ENCODE data around the gene LITAF.
A peak's percentile ranks its signal among the peaks of the same experiment; 100 is the strongest.
"Not testable (repeated sequence)": the region's sequence is repeated elsewhere in the genome, so short reads cannot be mapped to it uniquely, and the experiment has no call there.

Gene LITAF

DNA sequence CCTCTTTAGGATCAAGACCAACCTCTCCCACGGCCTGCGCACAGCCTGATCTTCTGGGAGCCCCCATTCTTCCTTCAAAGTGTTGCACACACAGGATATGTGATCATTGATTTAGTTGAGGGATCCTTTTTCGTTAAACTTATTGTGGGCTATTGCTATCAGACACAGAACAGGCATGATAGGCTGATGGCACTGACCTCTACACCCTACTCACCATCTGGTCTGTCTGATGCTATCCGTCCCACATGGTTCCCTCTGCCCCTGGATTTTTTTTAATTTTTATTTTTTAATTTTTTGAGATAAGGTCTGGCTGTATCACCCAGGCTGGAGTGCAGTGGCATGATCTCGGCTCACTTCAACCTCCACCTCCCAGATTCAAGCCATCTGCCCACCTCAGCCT, 19.2 kb upstream of the LITAF start:
- Histone ChIP-seq H3K27me3 (replicated peaks; ENCODE audit: control insufficient read depth, insufficient read depth, low read length) (peaks cover 21% of the 10 kb centered on the region), H3K4me3 (ENCODE audit: low read length) (no peak overlapping the region), H3K36me3 (ENCODE audit: control insufficient read depth, insufficient read depth, low read length, severe bottlenecking) (no peaks in the 10 kb centered on the region), H3K9me3 (ENCODE audit: control insufficient read depth, low read length) (no peaks in the 10 kb centered on the region), H3K9ac (ENCODE audit: low read length) (no peak overlapping the region), H3K4me1 (ENCODE audit: control insufficient read depth, insufficient read depth, low read length) (no peaks in the 10 kb centered on the region)
- no peak for DNase-seq (ENCODE audit: low read depth)

DNA sequence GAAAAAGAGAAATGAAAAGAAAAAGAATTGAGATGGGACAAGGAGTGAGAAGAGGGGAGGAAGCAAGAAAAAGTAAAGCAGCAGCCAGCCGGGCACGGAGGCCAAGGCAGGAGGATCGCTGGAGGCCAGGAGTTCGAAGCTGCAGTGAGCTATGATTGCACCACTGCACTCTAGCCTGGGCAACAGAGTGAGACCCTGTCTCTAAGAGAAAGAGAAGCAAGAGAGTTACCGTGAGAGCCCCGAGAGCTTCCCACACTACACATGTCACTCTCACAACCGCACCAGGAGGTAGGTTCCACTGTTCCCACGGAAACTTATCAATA, 18.8 kb upstream of the LITAF start:
- no peaks in the 10 kb centered on the region for H3K36me3 ChIP-seq (ENCODE audit: control insufficient read depth, insufficient read depth, low read length, severe bottlenecking)
- no peak overlapping the region for H3K4me3 ChIP-seq (ENCODE audit: low read length)
- H3K4me1 ChIP-seq (ENCODE audit: control insufficient read depth, insufficient read depth, low read length), result no peaks in the 10 kb centered on the region
- H3K9ac ChIP-seq (ENCODE audit: low read length), result no peak overlapping the region
- DNase-seq (ENCODE audit: low read depth), result no peak
- H3K27me3 ChIP-seq (replicated peaks; ENCODE audit: control insufficient read depth, insufficient read depth, low read length), result peaks cover 20% of the 10 kb centered on the region
- no peaks in the 10 kb centered on the region for H3K9me3 ChIP-seq (ENCODE audit: control insufficient read depth, low read length)

DNA sequence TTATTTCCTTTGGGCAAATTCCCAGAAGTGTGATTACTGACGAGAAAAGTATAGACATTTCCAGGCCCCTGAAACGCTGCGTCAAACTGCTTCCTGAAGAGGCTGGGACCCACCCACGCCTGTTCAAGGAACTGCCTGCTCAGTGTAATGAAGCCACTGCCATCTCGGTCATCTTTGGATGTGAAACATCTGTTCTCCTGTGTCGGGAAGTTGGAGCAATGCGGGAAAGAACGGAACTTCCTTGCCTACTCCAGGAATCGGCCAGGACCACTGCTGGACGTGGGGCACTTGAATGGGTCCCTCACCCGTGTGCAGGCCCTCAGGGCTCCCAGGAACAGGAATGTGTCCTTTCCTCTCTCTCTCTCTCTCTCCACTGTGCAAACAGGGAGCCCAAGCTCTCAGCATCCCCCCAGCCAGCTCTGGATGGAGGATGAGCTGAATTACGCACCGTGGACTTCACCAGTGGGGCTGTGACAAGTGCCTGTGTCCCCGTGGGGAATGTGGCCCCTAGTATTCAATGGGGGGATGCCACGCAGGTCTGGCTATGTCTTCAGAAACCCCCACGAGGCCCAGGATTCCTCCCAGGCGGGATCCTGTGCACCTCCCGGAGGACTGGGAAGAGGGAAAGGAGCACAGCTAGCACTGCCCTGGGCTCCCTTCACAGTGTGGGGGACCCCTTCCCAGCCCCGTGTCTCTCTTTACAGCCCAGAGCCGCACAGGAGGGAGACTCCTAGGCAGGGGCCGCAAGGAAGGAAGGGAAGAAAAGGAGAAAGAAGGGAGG, 18.3 kb upstream of the LITAF start:
- H3K4me3 ChIP-seq (ENCODE audit: low read length), result no peak overlapping the region
- H3K27me3 ChIP-seq (replicated peaks; ENCODE audit: control insufficient read depth, insufficient read depth, low read length), result peaks cover 15% of the 10 kb centered on the region
- no peak for DNase-seq (ENCODE audit: low read depth)
- H3K4me1 ChIP-seq (ENCODE audit: control insufficient read depth, insufficient read depth, low read length), result no peaks in the 10 kb centered on the region
- no peaks in the 10 kb centered on the region for H3K36me3 ChIP-seq (ENCODE audit: control insufficient read depth, insufficient read depth, low read length, severe bottlenecking)
- H3K9me3 ChIP-seq (ENCODE audit: control insufficient read depth, low read length), result no peaks in the 10 kb centered on the region
- no peak overlapping the region for H3K9ac ChIP-seq (ENCODE audit: low read length)

DNA sequence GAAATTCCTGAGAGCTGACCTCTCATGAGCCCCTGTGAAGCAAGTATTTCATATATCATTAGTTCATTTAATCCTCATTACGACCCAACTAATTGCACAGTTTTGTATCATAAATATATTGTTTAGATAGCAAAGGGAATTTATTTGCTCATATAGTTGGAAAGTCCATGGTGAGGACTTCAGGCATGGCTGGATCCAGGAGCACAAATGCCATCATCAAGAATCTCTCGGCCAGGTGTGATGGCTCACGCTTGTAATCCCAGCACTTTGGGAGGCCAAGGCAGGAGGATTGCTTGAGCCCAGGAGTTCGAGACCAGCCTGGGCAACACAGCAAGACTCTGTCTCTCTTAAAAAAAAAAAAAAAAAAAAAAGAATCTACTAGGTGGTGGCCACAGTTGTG, 17.6 kb upstream of the LITAF start:
- not testable (repeated sequence) for H3K9me3 ChIP-seq (ENCODE audit: control insufficient read depth, low read length); H3K36me3 ChIP-seq (ENCODE audit: control insufficient read depth, insufficient read depth, low read length, severe bottlenecking); H3K4me3 ChIP-seq (ENCODE audit: low read length); H3K9ac ChIP-seq (ENCODE audit: low read length); H3K4me1 ChIP-seq (ENCODE audit: control insufficient read depth, insufficient read depth, low read length); DNase-seq (ENCODE audit: low read depth)
- H3K27me3 ChIP-seq (replicated peaks; ENCODE audit: control insufficient read depth, insufficient read depth, low read length), result peaks cover 12% of the 10 kb centered on the region

DNA sequence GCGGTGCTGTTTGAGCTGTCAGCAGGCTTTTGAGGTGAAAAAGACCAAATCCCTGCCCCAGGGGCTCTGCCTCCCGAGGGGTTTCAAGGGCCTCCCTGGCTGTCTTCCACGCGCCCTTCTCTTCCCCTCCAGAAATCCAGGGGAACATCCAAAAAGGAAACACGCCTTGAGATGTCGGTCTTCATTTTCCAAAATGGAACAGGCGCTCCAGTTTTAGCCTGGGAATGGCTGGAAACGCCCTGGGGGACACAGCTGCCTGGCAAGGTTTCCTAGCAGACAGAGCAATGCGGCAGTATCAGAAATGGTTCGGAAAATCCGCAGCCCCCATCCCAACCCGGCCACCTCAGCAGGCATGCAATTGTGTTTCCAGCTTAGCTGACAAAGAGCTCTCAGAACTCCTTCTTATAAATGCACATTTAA, 16.6 kb upstream of the LITAF start:
- no peak overlapping the region for H3K4me3 ChIP-seq (ENCODE audit: low read length)
- no peaks in the 10 kb centered on the region for H3K9me3 ChIP-seq (ENCODE audit: control insufficient read depth, low read length)
- H3K27me3 ChIP-seq (replicated peaks; ENCODE audit: control insufficient read depth, insufficient read depth, low read length), result peaks cover 12% of the 10 kb centered on the region
- peak; percentile 88 for DNase-seq (ENCODE audit: low read depth)
- no peaks in the 10 kb centered on the region for H3K36me3 ChIP-seq (ENCODE audit: control insufficient read depth, insufficient read depth, low read length, severe bottlenecking)
- no peaks in the 10 kb centered on the region for H3K4me1 ChIP-seq (ENCODE audit: control insufficient read depth, insufficient read depth, low read length)
- H3K9ac ChIP-seq (ENCODE audit: low read length), result no peak overlapping the region

DNA sequence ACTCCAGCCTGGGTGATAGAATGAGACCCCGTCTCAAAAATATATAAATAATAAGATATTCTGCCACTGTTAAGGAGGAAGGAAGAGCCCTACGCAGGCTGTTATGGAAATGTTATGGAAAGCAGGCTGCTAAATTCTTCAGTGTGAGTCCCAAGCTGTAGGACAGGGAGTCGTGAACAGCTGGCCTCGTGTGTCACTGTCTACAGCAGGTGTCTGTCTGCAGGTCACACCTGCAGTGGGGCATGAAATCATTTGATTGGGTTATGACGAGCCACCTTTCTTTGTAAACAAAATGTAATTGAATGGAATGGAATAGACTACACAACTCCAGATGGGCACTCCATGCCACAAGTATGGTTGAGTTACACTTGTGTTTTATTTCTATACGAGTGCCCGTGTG, 15.6 kb upstream of the LITAF start:
- Histone ChIP-seq H3K4me1 (ENCODE audit: control insufficient read depth, insufficient read depth, low read length) (peaks cover 3% of the 10 kb centered on the region), H3K27me3 (replicated peaks; ENCODE audit: control insufficient read depth, insufficient read depth, low read length) (peaks cover 3% of the 10 kb centered on the region), H3K9me3 (ENCODE audit: control insufficient read depth, low read length) (no peaks in the 10 kb centered on the region), H3K9ac (ENCODE audit: low read length) (no peak overlapping the region), H3K4me3 (ENCODE audit: low read length) (no peak overlapping the region), H3K36me3 (ENCODE audit: control insufficient read depth, insufficient read depth, low read length, severe bottlenecking) (no peaks in the 10 kb centered on the region)
- DNase-seq (ENCODE audit: low read depth), result no peak

DNA sequence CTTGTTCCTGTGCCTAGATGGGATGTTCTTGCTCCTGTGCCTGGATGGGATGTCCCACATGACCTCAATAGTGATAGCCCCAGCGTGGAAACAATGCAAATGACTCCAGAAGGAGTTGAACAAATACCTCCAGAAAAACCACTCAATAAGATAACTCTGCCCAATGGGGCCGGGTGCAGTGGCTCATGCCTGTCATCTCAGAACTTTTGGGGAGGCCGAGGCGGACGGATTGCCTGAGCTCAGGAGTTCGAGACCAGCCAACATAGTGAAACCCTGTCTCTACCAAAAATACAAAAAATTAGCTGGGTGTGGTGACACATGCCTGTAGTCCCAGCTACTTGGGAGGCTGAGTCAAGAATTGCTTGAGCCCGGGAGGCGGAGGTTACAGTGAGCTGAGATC, 15.2 kb upstream of the LITAF start:
- H3K36me3 ChIP-seq (ENCODE audit: control insufficient read depth, insufficient read depth, low read length, severe bottlenecking), result no peaks in the 10 kb centered on the region
- no peak for DNase-seq (ENCODE audit: low read depth)
- H3K9me3 ChIP-seq (ENCODE audit: control insufficient read depth, low read length), result no peaks in the 10 kb centered on the region
- peaks cover 7% of the 10 kb centered on the region for H3K4me1 ChIP-seq (ENCODE audit: control insufficient read depth, insufficient read depth, low read length)
- no peak overlapping the region for H3K9ac ChIP-seq (ENCODE audit: low read length)
- peaks cover 3% of the 10 kb centered on the region for H3K27me3 ChIP-seq (replicated peaks; ENCODE audit: control insufficient read depth, insufficient read depth, low read length)
- H3K4me3 ChIP-seq (ENCODE audit: low read length), result no peak overlapping the region

DNA sequence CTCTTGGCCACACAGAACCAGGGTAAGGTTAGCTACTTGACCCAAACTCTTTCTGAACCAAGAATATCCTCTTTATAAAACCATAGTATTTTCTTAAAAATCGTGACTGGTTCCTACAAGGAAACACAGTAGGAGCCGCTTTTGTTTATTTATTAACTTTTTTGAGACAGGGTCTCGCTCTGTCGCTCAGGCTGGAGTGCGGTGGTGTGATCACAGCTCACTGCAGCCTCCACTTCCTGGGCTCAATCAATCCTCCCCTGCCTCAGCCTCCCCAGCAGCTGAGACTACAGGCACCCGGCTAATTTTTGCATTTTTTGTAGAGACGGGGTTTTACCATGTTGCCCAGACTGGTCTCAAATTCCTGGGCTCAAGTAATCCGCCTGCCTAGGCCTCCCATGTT, 14.7 kb upstream of the LITAF start:
- Histone ChIP-seq H3K36me3 (ENCODE audit: control insufficient read depth, insufficient read depth, low read length, severe bottlenecking) (no peaks in the 10 kb centered on the region), H3K9me3 (ENCODE audit: control insufficient read depth, low read length) (no peaks in the 10 kb centered on the region), H3K4me3 (ENCODE audit: low read length) (no peak overlapping the region), H3K4me1 (ENCODE audit: control insufficient read depth, insufficient read depth, low read length) (peaks cover 8% of the 10 kb centered on the region), H3K27me3 (replicated peaks; ENCODE audit: control insufficient read depth, insufficient read depth, low read length) (peaks cover 3% of the 10 kb centered on the region), H3K9ac (ENCODE audit: low read length) (no peak overlapping the region)
- no peak for DNase-seq (ENCODE audit: low read depth)

DNA sequence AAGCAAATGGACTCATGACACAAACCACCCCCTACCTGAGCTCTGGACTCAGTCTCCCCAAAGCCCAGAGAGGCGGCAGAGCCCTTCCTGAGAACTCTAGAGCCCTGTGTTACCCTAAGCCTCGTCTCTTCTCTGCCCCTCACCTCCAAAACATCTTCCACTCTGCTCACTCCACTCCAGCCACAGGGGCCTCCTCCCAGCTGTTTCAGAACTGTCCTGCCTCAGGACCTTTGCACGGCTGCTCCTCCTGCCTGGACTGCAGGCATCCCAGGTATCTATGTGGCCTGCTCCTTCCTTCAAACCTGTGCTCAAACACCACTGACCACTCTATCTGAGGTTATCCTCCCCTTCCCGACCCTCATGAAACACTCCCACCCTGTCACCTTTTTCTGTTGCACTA, 12.9 kb upstream of the LITAF start:
- Histone ChIP-seq H3K9me3 (ENCODE audit: control insufficient read depth, low read length) (no peaks in the 10 kb centered on the region), H3K27me3 (replicated peaks; ENCODE audit: control insufficient read depth, insufficient read depth, low read length) (peaks cover 3% of the 10 kb centered on the region), H3K4me1 (ENCODE audit: control insufficient read depth, insufficient read depth, low read length) (peaks cover 8% of the 10 kb centered on the region), H3K9ac (ENCODE audit: low read length) (no peak overlapping the region), H3K36me3 (ENCODE audit: control insufficient read depth, insufficient read depth, low read length, severe bottlenecking) (no peaks in the 10 kb centered on the region), H3K4me3 (ENCODE audit: low read length) (no peak overlapping the region)
- DNase-seq (ENCODE audit: low read depth), result no peak

DNA sequence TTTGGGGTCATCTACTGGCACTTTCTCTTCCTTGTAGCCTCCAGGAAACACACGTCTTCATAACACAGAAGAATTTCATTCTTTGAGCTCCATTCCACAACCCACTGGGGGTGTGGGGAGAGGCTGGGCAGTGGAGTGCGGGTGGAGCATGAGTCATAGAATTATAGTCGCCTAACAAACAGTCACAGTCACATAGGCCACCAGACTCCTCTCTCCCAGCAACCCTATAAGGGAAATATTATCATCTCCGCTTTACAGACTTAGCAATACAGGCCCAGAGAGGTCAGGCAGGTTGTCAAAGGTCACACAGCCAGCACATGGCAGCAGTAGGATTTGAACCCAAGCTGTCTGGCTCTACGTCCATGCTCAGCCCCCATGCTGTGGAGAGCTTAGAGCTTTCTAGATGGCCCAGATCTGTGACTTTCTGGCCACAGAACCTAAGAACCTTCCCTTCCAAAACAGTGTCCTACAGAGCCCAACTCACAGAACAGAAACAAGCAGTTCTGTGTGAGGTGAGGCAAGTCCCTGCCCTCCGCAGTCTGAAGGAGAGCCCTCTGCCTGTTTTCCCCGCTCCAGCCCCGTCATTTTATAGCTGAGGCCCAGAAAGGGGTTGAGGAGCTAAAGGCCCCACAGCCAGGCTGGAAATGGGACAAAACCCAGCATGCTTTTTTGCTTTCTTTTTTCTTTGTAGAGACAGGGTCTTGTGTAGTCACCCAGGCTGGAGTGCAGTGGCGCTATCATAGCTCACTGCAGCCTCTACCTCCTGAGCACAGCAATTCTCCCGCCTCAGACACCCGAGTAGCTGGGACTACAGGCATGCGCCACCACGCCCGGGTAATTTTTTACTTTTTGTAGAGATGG, 10.7 kb upstream of the LITAF start:
- H3K4me1 ChIP-seq (ENCODE audit: control insufficient read depth, insufficient read depth, low read length), result peaks cover 8% of the 10 kb centered on the region
- peak; percentile 65 for DNase-seq (ENCODE audit: low read depth)
- H3K9me3 ChIP-seq (ENCODE audit: control insufficient read depth, low read length), result no peaks in the 10 kb centered on the region

DNA sequence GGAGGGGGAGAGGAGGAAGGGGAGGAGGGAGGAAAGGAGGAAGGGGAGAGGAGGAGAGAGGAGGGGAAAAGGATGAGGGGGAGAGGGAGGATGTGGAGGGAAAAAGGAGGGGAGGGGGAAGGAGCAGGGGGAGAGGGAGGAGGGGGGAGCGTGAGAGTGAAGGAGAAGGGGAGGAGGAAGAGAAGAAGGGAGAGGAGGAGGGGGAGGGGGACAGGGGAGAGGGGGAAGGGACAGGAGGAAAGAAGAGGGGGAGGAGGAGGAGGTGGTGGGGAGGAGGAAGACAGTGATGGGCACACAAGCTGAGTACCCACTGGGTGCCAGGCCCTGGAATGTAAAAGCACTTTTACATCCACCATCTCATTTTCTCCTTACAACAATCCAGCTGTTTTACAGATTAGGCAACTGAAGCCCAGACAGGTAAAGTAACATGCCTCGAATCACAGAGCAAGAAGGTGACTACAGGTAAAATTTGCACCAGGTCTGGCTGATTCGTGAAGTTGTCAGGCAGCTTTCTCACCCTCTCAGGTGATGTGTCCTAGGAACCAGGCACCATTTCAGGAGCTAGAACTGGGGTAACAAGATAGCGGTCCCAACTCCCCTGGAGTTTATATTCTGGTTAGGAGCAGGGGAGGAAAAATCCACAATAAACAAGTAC, 10.0 kb upstream of the LITAF start:
- Histone ChIP-seq H3K36me3 (ENCODE audit: control insufficient read depth, insufficient read depth, low read length, severe bottlenecking) (no peaks in the 10 kb centered on the region), H3K4me3 (ENCODE audit: low read length) (no peak overlapping the region), H3K4me1 (ENCODE audit: control insufficient read depth, insufficient read depth, low read length) (peaks cover 8% of the 10 kb centered on the region), H3K9me3 (ENCODE audit: control insufficient read depth, low read length) (no peaks in the 10 kb centered on the region), H3K9ac (ENCODE audit: low read length) (no peak overlapping the region), H3K27me3 (replicated peaks; ENCODE audit: control insufficient read depth, insufficient read depth, low read length) (peaks cover 3% of the 10 kb centered on the region)
- no peak for DNase-seq (ENCODE audit: low read depth)

More for the DNA sequence above, 10.7 kb upstream of the LITAF start:
- Histone ChIP-seq H3K27me3 (replicated peaks; ENCODE audit: control insufficient read depth, insufficient read depth, low read length) (peaks cover 3% of the 10 kb centered on the region), H3K9ac (ENCODE audit: low read length) (no peak overlapping the region), H3K36me3 (ENCODE audit: control insufficient read depth, insufficient read depth, low read length, severe bottlenecking) (no peaks in the 10 kb centered on the region), H3K4me3 (ENCODE audit: low read length) (no peak overlapping the region)

Measured in adipocyte (in vitro differentiated cells).